SK-N-SH (cell line): Measurements from ENCODE around the gene UQCRHL.

Experiments
- EP300 ChIP-seq, 2 experiments: IDR thresholded peaks; 2 replicates each; pipeline versions ENCODE4 v1.4.0 to v1.6.1; 2012; ENCODE audit warnings: borderline replicate concordance in 1 of 2, low read depth in 1 of 2, low read length in 1 of 2
- EZH2phosphoT487 ChIP-seq: fragments of 200-600 bp; sonication (generic); IDR thresholded peaks from 2 replicates; pipeline ENCODE4 v1.6.1; 2017; ENCODE audit warnings: low read depth, mixed run types, mild to moderate bottlenecking, antibody characterized with exemption, moderate library complexity, borderline replicate concordance
- GATA2 ChIP-seq: sonication (generic); formaldehyde crosslinking; IDR thresholded peaks from 2 replicates; pipeline ENCODE4 v1.5.0; 2020; ENCODE audit warnings: mild to moderate bottlenecking, missing genetic modification reagents
- MEF2A ChIP-seq: IDR thresholded peaks from 2 replicates; pipeline ENCODE4 v1.4.0; 2012; ENCODE audit warnings: low read depth, borderline replicate concordance
- NFIC ChIP-seq: IDR thresholded peaks from 2 replicates; pipeline ENCODE4 v1.4.0; 2012; ENCODE audit warnings: borderline replicate concordance
- PBX3 ChIP-seq: IDR thresholded peaks from 2 replicates; pipeline ENCODE4; 2012
- POLR2AphosphoS5 ChIP-seq: IDR thresholded peaks from 2 replicates; pipeline ENCODE4 v1.6.1; 2012; ENCODE audit warnings: low read depth, low read length
- RXRA ChIP-seq: IDR thresholded peaks from 2 replicates; pipeline ENCODE4 v1.4.0; 2012; ENCODE audit warnings: low read depth, mild to moderate bottlenecking, borderline replicate concordance
- SMC3 ChIP-seq: IDR thresholded peaks from 2 replicates; pipeline ENCODE4 v1.6.1; 2012; ENCODE audit warnings: low read depth, low read length, improper control_type of control experiment
- TAF1 ChIP-seq: IDR thresholded peaks from 2 replicates; pipeline ENCODE4 v1.6.1; 2012; ENCODE audit warnings: low read depth, mild to moderate bottlenecking, low read length, moderate library complexity, borderline replicate concordance
- YY1 ChIP-seq: IDR thresholded peaks from 2 replicates; pipeline ENCODE4 v1.4.0; 2012; ENCODE audit warnings: low read depth, mild to moderate bottlenecking
- TF ChIP-seq, protein P1 (sequence below): IDR thresholded peaks from 2 replicates; pipeline ENCODE4 v1.4.0; 2012; ENCODE audit warnings: low read depth, borderline replicate concordance
- TF ChIP-seq, protein P2 (sequence below): fragments of 200-600 bp; sonication (generic); IDR thresholded peaks from 2 replicates; pipeline ENCODE4 v1.6.1; 2017; ENCODE audit warnings: antibody characterized with exemption, mild to moderate bottlenecking, moderate library complexity
- TF ChIP-seq, protein P3 (sequence below): IDR thresholded peaks from 2 replicates; pipeline ENCODE4 v1.6.1; 2012; ENCODE audit warnings: mild to moderate bottlenecking, low read depth, low read length, moderate library complexity

- TF ChIP-seq, protein P1, sequence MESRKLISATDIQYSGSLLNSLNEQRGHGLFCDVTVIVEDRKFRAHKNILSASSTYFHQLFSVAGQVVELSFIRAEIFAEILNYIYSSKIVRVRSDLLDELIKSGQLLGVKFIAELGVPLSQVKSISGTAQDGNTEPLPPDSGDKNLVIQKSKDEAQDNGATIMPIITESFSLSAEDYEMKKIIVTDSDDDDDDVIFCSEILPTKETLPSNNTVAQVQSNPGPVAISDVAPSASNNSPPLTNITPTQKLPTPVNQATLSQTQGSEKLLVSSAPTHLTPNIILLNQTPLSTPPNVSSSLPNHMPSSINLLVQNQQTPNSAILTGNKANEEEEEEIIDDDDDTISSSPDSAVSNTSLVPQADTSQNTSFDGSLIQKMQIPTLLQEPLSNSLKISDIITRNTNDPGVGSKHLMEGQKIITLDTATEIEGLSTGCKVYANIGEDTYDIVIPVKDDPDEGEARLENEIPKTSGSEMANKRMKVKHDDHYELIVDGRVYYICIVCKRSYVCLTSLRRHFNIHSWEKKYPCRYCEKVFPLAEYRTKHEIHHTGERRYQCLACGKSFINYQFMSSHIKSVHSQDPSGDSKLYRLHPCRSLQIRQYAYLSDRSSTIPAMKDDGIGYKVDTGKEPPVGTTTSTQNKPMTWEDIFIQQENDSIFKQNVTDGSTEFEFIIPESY, result no peak
- TF ChIP-seq, protein P2, sequence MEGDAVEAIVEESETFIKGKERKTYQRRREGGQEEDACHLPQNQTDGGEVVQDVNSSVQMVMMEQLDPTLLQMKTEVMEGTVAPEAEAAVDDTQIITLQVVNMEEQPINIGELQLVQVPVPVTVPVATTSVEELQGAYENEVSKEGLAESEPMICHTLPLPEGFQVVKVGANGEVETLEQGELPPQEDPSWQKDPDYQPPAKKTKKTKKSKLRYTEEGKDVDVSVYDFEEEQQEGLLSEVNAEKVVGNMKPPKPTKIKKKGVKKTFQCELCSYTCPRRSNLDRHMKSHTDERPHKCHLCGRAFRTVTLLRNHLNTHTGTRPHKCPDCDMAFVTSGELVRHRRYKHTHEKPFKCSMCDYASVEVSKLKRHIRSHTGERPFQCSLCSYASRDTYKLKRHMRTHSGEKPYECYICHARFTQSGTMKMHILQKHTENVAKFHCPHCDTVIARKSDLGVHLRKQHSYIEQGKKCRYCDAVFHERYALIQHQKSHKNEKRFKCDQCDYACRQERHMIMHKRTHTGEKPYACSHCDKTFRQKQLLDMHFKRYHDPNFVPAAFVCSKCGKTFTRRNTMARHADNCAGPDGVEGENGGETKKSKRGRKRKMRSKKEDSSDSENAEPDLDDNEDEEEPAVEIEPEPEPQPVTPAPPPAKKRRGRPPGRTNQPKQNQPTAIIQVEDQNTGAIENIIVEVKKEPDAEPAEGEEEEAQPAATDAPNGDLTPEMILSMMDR, result no peak
- TF ChIP-seq PBX3 (no peak), POLR2AphosphoS5 (no peak), NFIC (no peak), RXRA (no peak), SMC3 (no peak), YY1 (no peak), EZH2phosphoT487 (no peak), TAF1 (no peak), GATA2 (CRISPR knock-in tag) (no peak), EP300 (IDR thresholded peaks at IDR 0.05; ENCODE audit: borderline replicate concordance in 1 of 2, low read depth in 1 of 2, low read length in 1 of 2) (no peak), MEF2A (no peak)
- TF ChIP-seq, protein P3, sequence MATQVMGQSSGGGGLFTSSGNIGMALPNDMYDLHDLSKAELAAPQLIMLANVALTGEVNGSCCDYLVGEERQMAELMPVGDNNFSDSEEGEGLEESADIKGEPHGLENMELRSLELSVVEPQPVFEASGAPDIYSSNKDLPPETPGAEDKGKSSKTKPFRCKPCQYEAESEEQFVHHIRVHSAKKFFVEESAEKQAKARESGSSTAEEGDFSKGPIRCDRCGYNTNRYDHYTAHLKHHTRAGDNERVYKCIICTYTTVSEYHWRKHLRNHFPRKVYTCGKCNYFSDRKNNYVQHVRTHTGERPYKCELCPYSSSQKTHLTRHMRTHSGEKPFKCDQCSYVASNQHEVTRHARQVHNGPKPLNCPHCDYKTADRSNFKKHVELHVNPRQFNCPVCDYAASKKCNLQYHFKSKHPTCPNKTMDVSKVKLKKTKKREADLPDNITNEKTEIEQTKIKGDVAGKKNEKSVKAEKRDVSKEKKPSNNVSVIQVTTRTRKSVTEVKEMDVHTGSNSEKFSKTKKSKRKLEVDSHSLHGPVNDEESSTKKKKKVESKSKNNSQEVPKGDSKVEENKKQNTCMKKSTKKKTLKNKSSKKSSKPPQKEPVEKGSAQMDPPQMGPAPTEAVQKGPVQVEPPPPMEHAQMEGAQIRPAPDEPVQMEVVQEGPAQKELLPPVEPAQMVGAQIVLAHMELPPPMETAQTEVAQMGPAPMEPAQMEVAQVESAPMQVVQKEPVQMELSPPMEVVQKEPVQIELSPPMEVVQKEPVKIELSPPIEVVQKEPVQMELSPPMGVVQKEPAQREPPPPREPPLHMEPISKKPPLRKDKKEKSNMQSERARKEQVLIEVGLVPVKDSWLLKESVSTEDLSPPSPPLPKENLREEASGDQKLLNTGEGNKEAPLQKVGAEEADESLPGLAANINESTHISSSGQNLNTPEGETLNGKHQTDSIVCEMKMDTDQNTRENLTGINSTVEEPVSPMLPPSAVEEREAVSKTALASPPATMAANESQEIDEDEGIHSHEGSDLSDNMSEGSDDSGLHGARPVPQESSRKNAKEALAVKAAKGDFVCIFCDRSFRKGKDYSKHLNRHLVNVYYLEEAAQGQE, result no peak
Measured at GRCh38 chr1:15838721-15839120, 31.3 kb upstream of the UQCRHL start.
